Bronchial epithelial cell (primary cell): ENCODE data around the gene BICRA. TPM values are rescaled to one million over a fixed set of nuclear protein-coding genes. Genes with fewer than 3 reads are reported as not detected.
"Not testable (repeated sequence)": the region's sequence is repeated elsewhere in the genome, so short reads cannot be mapped to it uniquely, and the experiment has no call there.

Experiments
- DNase-seq: peaks from one replicate; pipeline ENCODE4 v3.0.0-alpha.2; 2010; ENCODE audit warnings: low read depth
- FAIRE-seq: peaks from 2 replicates; lab custom pipeline; 2011; peaks lifted over from hg19 to GRCh38; lab: Jason Lieb, UNC
- H3K27me3 ChIP-seq: 2 replicates; pipeline ENCODE4 v1.5.1; 2011; ENCODE audit warnings: low read length; ENCODE audit not compliant: control insufficient read depth, insufficient read depth
- H3K36me3 ChIP-seq: 2 replicates; pipeline ENCODE4 v1.5.1; 2011; ENCODE audit warnings: low read length; ENCODE audit not compliant: control insufficient read depth, insufficient read depth
- H3K4me3 ChIP-seq: 2 replicates; pipeline ENCODE4 v1.5.1; 2011; ENCODE audit warnings: mild to moderate bottlenecking, low read depth, low read length, control low read depth
- CTCF ChIP-seq: IDR thresholded peaks from 2 replicates; pipeline ENCODE4 v1.5.1; 2011; ENCODE audit warnings: mild to moderate bottlenecking, moderate library complexity, low read length, control low read depth, inconsistent platforms; ENCODE audit not compliant: insufficient read depth, severe bottlenecking
- total RNA-seq: library from RNA; depleted of rRNA; stranded (reverse); fragments of >200 nt; gene quantifications from 2 replicates; pipeline ENCODE4 v1.2.1, GENCODE V29; 2014

The BICRA gene
- total RNA-seq, 1 donor from 2014 or later, result 4.5 TPM

- DNase-seq (peak; percentile 48), FAIRE-seq (no peak)
- TF ChIP-seq CTCF, result no peak
- no peaks in the 10 kb centered on the region for H3K36me3 ChIP-seq
- no peak overlapping the region for H3K4me3 ChIP-seq
- no peaks in the 10 kb centered on the region for H3K27me3 ChIP-seq
Measured at GRCh38 chr19:47587295-47587694, 21.6 kb upstream of the BICRA start.

- no peak overlapping the region for H3K4me3 ChIP-seq
- H3K36me3 ChIP-seq, result no peaks in the 10 kb centered on the region
- DNase-seq, result no peak
- H3K27me3 ChIP-seq, result no peaks in the 10 kb centered on the region
- TF ChIP-seq CTCF, result no peak
- FAIRE-seq, result no peak
Measured at GRCh38 chr19:47589824-47590223, 19.1 kb upstream of the BICRA start.

GRCh38 chr19:47593860-47594259 is 15.1 kb upstream of the BICRA start:
- no peak overlapping the region for H3K4me3 ChIP-seq
- FAIRE-seq (no peak), DNase-seq (no peak)
- H3K36me3 ChIP-seq, result no peaks in the 10 kb centered on the region
- no peak for TF ChIP-seq CTCF
- no peaks in the 10 kb centered on the region for H3K27me3 ChIP-seq

GRCh38 chr19:47595944-47596343 is 13.0 kb upstream of the BICRA start:
- H3K27me3 ChIP-seq, result no peaks in the 10 kb centered on the region
- no peak for TF ChIP-seq CTCF
- FAIRE-seq (no peak), DNase-seq (no peak)
- no peak overlapping the region for H3K4me3 ChIP-seq
- H3K36me3 ChIP-seq, result no peaks in the 10 kb centered on the region

GRCh38 chr19:47598407-47599349 is 10.3 kb upstream of the BICRA start:
- FAIRE-seq (no peak), DNase-seq (peak; percentile 92)
- H3K4me3 ChIP-seq, result peak overlapping the region; percentile 19
- H3K27me3 ChIP-seq, result no peaks in the 10 kb centered on the region
- no peak for TF ChIP-seq CTCF
- H3K36me3 ChIP-seq, result no peaks in the 10 kb centered on the region

GRCh38 chr19:47599671-47600245 is 9.2 kb upstream of the BICRA start:
- not testable (repeated sequence) for FAIRE-seq, H3K27me3 ChIP-seq, DNase-seq, H3K36me3 ChIP-seq
- peak overlapping the region; percentile 35 for H3K4me3 ChIP-seq
